Esophagus squamous epithelium (tissue), 4 donors: ENCODE measurements around the gene GNG8.

Source experiments
- POLR2A ChIP-seq, 4 donors: fragments of 450-650 bp; IDR thresholded peaks; one replicate each; pipeline ENCODE4 v1.6.1; 2017; ENCODE audit warnings: antibody characterized with exemption in 4 of 4, mild to moderate bottlenecking in 4 of 4, moderate library complexity in 3 of 4
- TF ChIP-seq, protein P1 (sequence below), 6 experiments: fragments of 450-650 bp in 4 of 6; fragments of 200-600 bp in 2 of 6; sonication (generic) in 2 of 6; IDR thresholded peaks; one replicate each; pipeline ENCODE4 v1.5.1; 2016 to 2019; ENCODE audit warnings: antibody characterized with exemption in 6 of 6, mild to moderate bottlenecking in 4 of 6, moderate library complexity in 4 of 6

DNA sequence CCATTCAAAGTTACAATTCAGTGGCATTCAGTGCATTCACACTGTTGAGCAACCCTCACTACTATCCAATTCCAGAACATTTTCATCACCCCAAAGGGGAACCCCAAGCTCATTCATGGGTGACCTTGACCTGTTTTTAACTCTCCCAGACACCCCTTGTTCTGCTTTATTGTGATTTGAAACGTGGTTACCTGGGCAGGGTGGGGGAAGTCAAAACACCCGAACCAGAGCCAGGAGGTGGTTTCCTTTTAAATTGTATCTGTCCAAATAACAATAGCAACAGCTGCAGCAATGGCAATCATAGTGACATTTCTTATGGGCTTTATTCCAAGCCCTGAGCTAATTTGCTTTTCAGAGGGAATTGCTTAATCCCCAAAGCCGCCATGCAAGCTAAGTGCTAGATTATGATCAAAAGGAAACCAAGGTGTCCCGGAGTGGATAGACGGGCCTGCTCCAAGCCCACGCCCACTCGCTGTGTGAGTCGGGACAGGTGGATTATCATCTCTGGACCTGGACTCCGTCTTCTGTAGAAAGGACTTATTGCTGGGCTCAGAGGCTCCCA lies 17.3 kb downstream of the GNG8 start:
- TF ChIP-seq, protein P1, sequence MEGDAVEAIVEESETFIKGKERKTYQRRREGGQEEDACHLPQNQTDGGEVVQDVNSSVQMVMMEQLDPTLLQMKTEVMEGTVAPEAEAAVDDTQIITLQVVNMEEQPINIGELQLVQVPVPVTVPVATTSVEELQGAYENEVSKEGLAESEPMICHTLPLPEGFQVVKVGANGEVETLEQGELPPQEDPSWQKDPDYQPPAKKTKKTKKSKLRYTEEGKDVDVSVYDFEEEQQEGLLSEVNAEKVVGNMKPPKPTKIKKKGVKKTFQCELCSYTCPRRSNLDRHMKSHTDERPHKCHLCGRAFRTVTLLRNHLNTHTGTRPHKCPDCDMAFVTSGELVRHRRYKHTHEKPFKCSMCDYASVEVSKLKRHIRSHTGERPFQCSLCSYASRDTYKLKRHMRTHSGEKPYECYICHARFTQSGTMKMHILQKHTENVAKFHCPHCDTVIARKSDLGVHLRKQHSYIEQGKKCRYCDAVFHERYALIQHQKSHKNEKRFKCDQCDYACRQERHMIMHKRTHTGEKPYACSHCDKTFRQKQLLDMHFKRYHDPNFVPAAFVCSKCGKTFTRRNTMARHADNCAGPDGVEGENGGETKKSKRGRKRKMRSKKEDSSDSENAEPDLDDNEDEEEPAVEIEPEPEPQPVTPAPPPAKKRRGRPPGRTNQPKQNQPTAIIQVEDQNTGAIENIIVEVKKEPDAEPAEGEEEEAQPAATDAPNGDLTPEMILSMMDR (IDR thresholded peaks at IDR 0.05), result no peak
- TF ChIP-seq POLR2A (IDR thresholded peaks at IDR 0.05), result no peak
